WTC11 (cell line): ENCODE data around the gene SERAC1. TPM values are rescaled to one million over a fixed set of nuclear protein-coding genes. Genes with fewer than 3 reads are reported as not detected.

ENCODE experiments used
- ATAC-seq: fragments of 200-7000 bp; cut with Tn5 transposase; 2 replicates; pipeline ENCODE4 v1.10.0; 2021; ENCODE audit warnings: mild to moderate bottlenecking, moderate library complexity
- CTCF ChIA-PET: fragments of 300-600 bp; sonication (Branson Sonifier 250); formaldehyde crosslinking; loops from one replicate; lab custom pipeline; 2021; ENCODE audit warnings: antibody characterized with exemption; lab: Charles Lee
- POLR2A ChIA-PET: fragments of 350-600 bp; sonication (Branson Sonifier 250); formaldehyde crosslinking; loops from one replicate; lab custom pipeline; 2021; ENCODE audit warnings: antibody characterized with exemption; lab: Charles Lee
- DNase-seq: peaks from one replicate; pipeline ENCODE4 v3.0.0; 2021; ENCODE audit warnings: low spot score
- H3K27ac Mint-ChIP-seq: 2 replicates; pipeline ENCODE4 v1.8.0; 2021; ENCODE audit warnings: mixed read lengths
- H3K27me3 Mint-ChIP-seq: 2 replicates; pipeline ENCODE4 v1.8.0; 2021; ENCODE audit warnings: low read depth, mild to moderate bottlenecking, moderate library complexity, mixed read lengths
- H3K36me3 Mint-ChIP-seq: 2 replicates; pipeline ENCODE4 v1.8.0; 2021; ENCODE audit warnings: mixed read lengths
- H3K4me1 Mint-ChIP-seq: 2 replicates; pipeline ENCODE4 v1.8.0; 2022; ENCODE audit warnings: mixed read lengths
- H3K4me3 Mint-ChIP-seq: 2 replicates; pipeline ENCODE4 v1.8.0; 2021; ENCODE audit warnings: mild to moderate bottlenecking, moderate library complexity, mixed read lengths
- H3K9me3 Mint-ChIP-seq: 2 replicates; pipeline ENCODE4 v1.8.0; 2021; ENCODE audit warnings: mixed read lengths
- ATF1 ChIP-seq: sonication (generic); formaldehyde crosslinking; IDR thresholded peaks from 2 replicates; pipeline ENCODE4 v1.8.1; 2023; ENCODE audit warnings: mild to moderate bottlenecking, moderate library complexity, missing genetic modification reagents
- ATF6 ChIP-seq: sonication (generic); formaldehyde crosslinking; IDR thresholded peaks from 2 replicates; pipeline ENCODE4 v1.8.1; 2023; ENCODE audit warnings: mild to moderate bottlenecking, missing genetic modification reagents
- ERG ChIP-seq: fragments of 250-450 bp; sonication (Bioruptor Pico); IDR thresholded peaks from 2 replicates; pipeline ENCODE4 v1.8.0; 2021; ENCODE audit warnings: mild to moderate bottlenecking
- ETV6 ChIP-seq: sonication (generic); formaldehyde crosslinking; IDR thresholded peaks from 2 replicates; pipeline ENCODE4 v1.8.1; 2022; ENCODE audit warnings: mild to moderate bottlenecking, missing genetic modification reagents
- IRF2 ChIP-seq: sonication (generic); formaldehyde crosslinking; IDR thresholded peaks from 2 replicates; pipeline ENCODE4 v1.8.0; 2022; ENCODE audit warnings: low read depth, missing genetic modification reagents, borderline replicate concordance
- JUN ChIP-seq: sonication (generic); formaldehyde crosslinking; IDR thresholded peaks from 2 replicates; pipeline ENCODE4 v1.8.0; 2023; ENCODE audit warnings: mild to moderate bottlenecking, missing genetic modification reagents
- KAT7 ChIP-seq: sonication (generic); formaldehyde crosslinking; IDR thresholded peaks from 2 replicates; pipeline ENCODE4 v1.8.1; 2023; ENCODE audit warnings: missing genetic modification reagents, mild to moderate bottlenecking, borderline replicate concordance
- MLX ChIP-seq: sonication (generic); formaldehyde crosslinking; IDR thresholded peaks from 2 replicates; pipeline ENCODE4 v1.8.1; 2023; ENCODE audit warnings: mild to moderate bottlenecking, missing genetic modification reagents, moderate library complexity
- MYBL2 ChIP-seq: sonication (generic); formaldehyde crosslinking; IDR thresholded peaks from 2 replicates; pipeline ENCODE4 v1.8.1; 2023; ENCODE audit warnings: mild to moderate bottlenecking, moderate library complexity, missing genetic modification reagents
- SMAD4 ChIP-seq: sonication (generic); formaldehyde crosslinking; IDR thresholded peaks from 2 replicates; pipeline ENCODE4 v1.8.0; 2022; ENCODE audit warnings: mild to moderate bottlenecking, missing genetic modification reagents
- ZNF121 ChIP-seq: sonication (generic); formaldehyde crosslinking; IDR thresholded peaks from 2 replicates; pipeline ENCODE4 v1.8.0; 2023; ENCODE audit warnings: missing genetic modification reagents
- ZNF263 ChIP-seq: sonication (generic); formaldehyde crosslinking; IDR thresholded peaks from 2 replicates; pipeline ENCODE4 v1.8.1; 2022; ENCODE audit warnings: low read depth, mild to moderate bottlenecking, moderate library complexity, missing genetic modification reagents
- ZNF281 ChIP-seq: sonication (generic); formaldehyde crosslinking; IDR thresholded peaks from 2 replicates; pipeline ENCODE4 v1.8.0; 2023; ENCODE audit warnings: mild to moderate bottlenecking, missing genetic modification reagents
- ZSCAN18 ChIP-seq: fragments of 250-450 bp; sonication (Bioruptor Pico); IDR thresholded peaks from 2 replicates; pipeline ENCODE4 v2.1.2; 2022; ENCODE audit warnings: mild to moderate bottlenecking, moderate library complexity
- total RNA-seq: library from RNA; stranded (reverse); gene quantifications from 3 replicates; pipeline ENCODE4 v1.2.3, GENCODE V29; 2021

The SERAC1 gene
- total RNA-seq, 1 experiment from 2014 or later, result 14.1 TPM

GRCh38 chr6:158080849-158081656, 87.0 kb downstream of the SERAC1 start:
- POLR2A ChIA-PET, result no interaction called here
- H3K9me3 Mint-ChIP-seq, result no peaks in the 10 kb centered on the region
- peaks cover 33% of the 10 kb centered on the region for H3K36me3 Mint-ChIP-seq
- CTCF ChIA-PET, result interaction anchor here (0.7 to 2.5 kb wide), 3 partner anchors 9 to 124 kb away, joined by 4 to 8 read pairs (median 6); no protein-coding TSS in a partner anchor
- no peaks in the 10 kb centered on the region for H3K4me1 Mint-ChIP-seq
- ATAC-seq, result no peak
- no peak for TF ChIP-seq ATF1 (CRISPR knock-in tag)
- TF ChIP-seq ERG (CRISPR knock-in tag), result no peak
- no peak for TF ChIP-seq ZNF281 (CRISPR knock-in tag)
- TF ChIP-seq ZNF121 (CRISPR knock-in tag), result no peak
- TF ChIP-seq ZNF263 (CRISPR knock-in tag), result no peak
- TF ChIP-seq ETV6 (CRISPR knock-in tag), result no peak
- no peak for TF ChIP-seq MYBL2 (CRISPR knock-in tag)
- no peak for TF ChIP-seq ATF6 (CRISPR knock-in tag)
- no peak for TF ChIP-seq JUN (CRISPR knock-in tag)
- no peak for TF ChIP-seq ZSCAN18 (CRISPR knock-in tag)
- TF ChIP-seq IRF2 (CRISPR knock-in tag), result no peak
- DNase-seq, result no peak
- H3K27ac Mint-ChIP-seq, result no peak overlapping the region
- no peak overlapping the region for H3K4me3 Mint-ChIP-seq
- no peaks in the 10 kb centered on the region for H3K27me3 Mint-ChIP-seq

GRCh38 chr6:158078320-158078719, 89.7 kb downstream of the SERAC1 start:
- peaks cover 32% of the 10 kb centered on the region for H3K36me3 Mint-ChIP-seq
- CTCF ChIA-PET, result no interaction called here

More at GRCh38 chr6:158078320-158078719, 89.7 kb downstream of the SERAC1 start:
- POLR2A ChIA-PET, result no interaction called here
- H3K27ac Mint-ChIP-seq, result no peak overlapping the region
- no peak for ATAC-seq
- H3K4me3 Mint-ChIP-seq, result no peak overlapping the region
- no peaks in the 10 kb centered on the region for H3K4me1 Mint-ChIP-seq
- TF ChIP-seq SMAD4, result no peak
- TF ChIP-seq MLX (CRISPR knock-in tag), result no peak
- TF ChIP-seq KAT7, result no peak
- H3K9me3 Mint-ChIP-seq, result no peaks in the 10 kb centered on the region
- no peaks in the 10 kb centered on the region for H3K27me3 Mint-ChIP-seq
- no peak for DNase-seq
